ENCODE data around the gene DPP4. TPM values are rescaled to one million over a fixed set of nuclear protein-coding genes. Genes with fewer than 3 reads are reported as not detected.

DPP4 gene
- total and polyA plus RNA-seq, 2 experiments from 2014 or later = 149 to 218 TPM

- 78% methylated on average over 5 of the region's 5 CpGs for WGBS (ENCODE audit: low lambda C conversion rate, missing lambda C conversion rate)
- Histone ChIP-seq H3K9me3 (ENCODE audit: low read depth) (no peaks in the 10 kb centered on the region), H3K4me3 (no peak overlapping the region), H3K4me2 (no peak overlapping the region), H3K9me2 (replicated peaks; ENCODE audit: insufficient read depth) (no peaks in the 10 kb centered on the region), H3K4me1 (ENCODE audit: insufficient read depth) (peaks cover 8% of the 10 kb centered on the region), H4K20me1 (ENCODE audit: insufficient read depth, poor library complexity, severe bottlenecking) (no peaks in the 10 kb centered on the region), H3K36me3 (replicated peaks; ENCODE audit: insufficient read depth, low read depth) (no peaks in the 10 kb centered on the region), H3K79me2 (no peaks in the 10 kb centered on the region), H3K27me3 (no peaks in the 10 kb centered on the region), H3K27ac (no peak overlapping the region), H2AFZ (no peak overlapping the region)
- DNase-seq (ENCODE audit: low spot score) = no peak
- TF ChIP-seq EZH2phosphoT487 (IDR thresholded peaks at IDR 0.05; ENCODE audit: low read depth, severe bottlenecking, unreplicated experiment) = no peak
- TF ChIP-seq CTCF (IDR thresholded peaks at IDR 0.05; ENCODE audit: poor library complexity) = no peak
- TF ChIP-seq EZH2 (IDR thresholded peaks at IDR 0.05; ENCODE audit: borderline replicate concordance) = no peak
Observed at GRCh38 chr2:161994761-161995520, 79.1 kb downstream of the DPP4 start.

- Histone ChIP-seq H3K4me2 (no peak overlapping the region), H3K4me1 (ENCODE audit: insufficient read depth) (peaks cover 8% of the 10 kb centered on the region), H3K9me2 (replicated peaks; ENCODE audit: insufficient read depth) (no peaks in the 10 kb centered on the region), H3K79me2 (no peaks in the 10 kb centered on the region), H2AFZ (no peak overlapping the region), H3K36me3 (replicated peaks; ENCODE audit: insufficient read depth, low read depth) (no peaks in the 10 kb centered on the region), H3K27ac (no peak overlapping the region), H3K9me3 (ENCODE audit: low read depth) (no peaks in the 10 kb centered on the region), H3K4me3 (no peak overlapping the region), H4K20me1 (ENCODE audit: insufficient read depth, poor library complexity, severe bottlenecking) (no peaks in the 10 kb centered on the region), H3K27me3 (no peaks in the 10 kb centered on the region)
- TF ChIP-seq EZH2phosphoT487 (IDR thresholded peaks at IDR 0.05; ENCODE audit: low read depth, severe bottlenecking, unreplicated experiment) = no peak
- TF ChIP-seq CTCF (IDR thresholded peaks at IDR 0.05; ENCODE audit: poor library complexity) = no peak
- no peak for TF ChIP-seq EZH2 (IDR thresholded peaks at IDR 0.05; ENCODE audit: borderline replicate concordance)
- 45% methylated on average over 3 of the region's 3 CpGs for WGBS (ENCODE audit: low lambda C conversion rate, missing lambda C conversion rate)
- DNase-seq (ENCODE audit: low spot score) = no peak
Observed at GRCh38 chr2:161992531-161992930, 81.5 kb downstream of the DPP4 start.

- no peaks in the 10 kb centered on the region for H3K79me2 ChIP-seq
- no peak for DNase-seq (ENCODE audit: low spot score)
- no peak overlapping the region for H3K27ac ChIP-seq
- peaks cover 8% of the 10 kb centered on the region for H3K4me1 ChIP-seq (ENCODE audit: insufficient read depth)
- H3K9me2 ChIP-seq (replicated peaks; ENCODE audit: insufficient read depth) = no peaks in the 10 kb centered on the region
- no peak overlapping the region for H3K4me2 ChIP-seq
- TF ChIP-seq CTCF (IDR thresholded peaks at IDR 0.05; ENCODE audit: poor library complexity) (no peak), EZH2phosphoT487 (IDR thresholded peaks at IDR 0.05; ENCODE audit: low read depth, severe bottlenecking, unreplicated experiment) (no peak), EZH2 (IDR thresholded peaks at IDR 0.05; ENCODE audit: borderline replicate concordance) (no peak)
- WGBS (ENCODE audit: low lambda C conversion rate, missing lambda C conversion rate) = 64% methylated on average over 1 of the region's 1 CpG
- H3K27me3 ChIP-seq = no peaks in the 10 kb centered on the region
- no peaks in the 10 kb centered on the region for H3K9me3 ChIP-seq (ENCODE audit: low read depth)
- H2AFZ ChIP-seq = no peak overlapping the region
- H4K20me1 ChIP-seq (ENCODE audit: insufficient read depth, poor library complexity, severe bottlenecking) = no peaks in the 10 kb centered on the region
- H3K36me3 ChIP-seq (replicated peaks; ENCODE audit: insufficient read depth, low read depth) = no peaks in the 10 kb centered on the region
- H3K4me3 ChIP-seq = no peak overlapping the region
Observed at GRCh38 chr2:161991991-161992390, 82.0 kb downstream of the DPP4 start.
